Endothelial cell (in vitro differentiated cells): Measurements from ENCODE around the gene EIF4E1B. TPM values are rescaled to one million over a fixed set of nuclear protein-coding genes. Genes with fewer than 3 reads are reported as not detected.

Experiments
- DNase-seq: peaks from one replicate; pipeline ENCODE4 v3.0.0; 2021; ENCODE audit warnings: low spot score
- H3K27ac Mint-ChIP-seq: one replicate; pipeline ENCODE4 v1.8.0; 2021; ENCODE audit warnings: mixed read lengths, inconsistent platforms; ENCODE audit not compliant: unreplicated experiment
- H3K27me3 Mint-ChIP-seq: one replicate; pipeline ENCODE4 v1.8.0; 2021; ENCODE audit warnings: mild to moderate bottlenecking, moderate library complexity, mixed read lengths, inconsistent platforms; ENCODE audit not compliant: unreplicated experiment
- H3K36me3 Mint-ChIP-seq: one replicate; pipeline ENCODE4 v1.8.0; 2021; ENCODE audit warnings: mild to moderate bottlenecking, low read depth, mixed read lengths, inconsistent platforms; ENCODE audit not compliant: unreplicated experiment
- H3K4me1 Mint-ChIP-seq: one replicate; pipeline ENCODE4 v1.8.0; 2021; ENCODE audit warnings: mild to moderate bottlenecking, mixed read lengths, inconsistent platforms; ENCODE audit not compliant: unreplicated experiment
- H3K4me3 Mint-ChIP-seq: one replicate; pipeline ENCODE4 v1.8.0; 2021; ENCODE audit warnings: mild to moderate bottlenecking, mixed read lengths, inconsistent platforms; ENCODE audit not compliant: unreplicated experiment
- H3K9me3 Mint-ChIP-seq: one replicate; pipeline ENCODE4 v1.8.0; 2021; ENCODE audit warnings: mixed read lengths, inconsistent platforms; ENCODE audit not compliant: unreplicated experiment
- total RNA-seq: library from RNA; stranded (reverse); fragmentation: NEBNext Ultra II Directional; extraction: Animal tissue kit (Norgen Biotek cat#: 25700); gene quantifications from one replicate; pipeline ENCODE4 v1.2.1, GENCODE V29; 2021; ENCODE audit not compliant: unreplicated experiment
- TF ChIP-seq, protein P1 (sequence below): fragments of 200-600 bp; sonication (generic); IDR thresholded peaks from one replicate; pipeline ENCODE4 v1.5.0; 2021; ENCODE audit warnings: antibody characterized with exemption; ENCODE audit not compliant: unreplicated experiment

The EIF4E1B gene
- total RNA-seq, 1 donor from 2014 or later = 0.54 TPM

DNA sequence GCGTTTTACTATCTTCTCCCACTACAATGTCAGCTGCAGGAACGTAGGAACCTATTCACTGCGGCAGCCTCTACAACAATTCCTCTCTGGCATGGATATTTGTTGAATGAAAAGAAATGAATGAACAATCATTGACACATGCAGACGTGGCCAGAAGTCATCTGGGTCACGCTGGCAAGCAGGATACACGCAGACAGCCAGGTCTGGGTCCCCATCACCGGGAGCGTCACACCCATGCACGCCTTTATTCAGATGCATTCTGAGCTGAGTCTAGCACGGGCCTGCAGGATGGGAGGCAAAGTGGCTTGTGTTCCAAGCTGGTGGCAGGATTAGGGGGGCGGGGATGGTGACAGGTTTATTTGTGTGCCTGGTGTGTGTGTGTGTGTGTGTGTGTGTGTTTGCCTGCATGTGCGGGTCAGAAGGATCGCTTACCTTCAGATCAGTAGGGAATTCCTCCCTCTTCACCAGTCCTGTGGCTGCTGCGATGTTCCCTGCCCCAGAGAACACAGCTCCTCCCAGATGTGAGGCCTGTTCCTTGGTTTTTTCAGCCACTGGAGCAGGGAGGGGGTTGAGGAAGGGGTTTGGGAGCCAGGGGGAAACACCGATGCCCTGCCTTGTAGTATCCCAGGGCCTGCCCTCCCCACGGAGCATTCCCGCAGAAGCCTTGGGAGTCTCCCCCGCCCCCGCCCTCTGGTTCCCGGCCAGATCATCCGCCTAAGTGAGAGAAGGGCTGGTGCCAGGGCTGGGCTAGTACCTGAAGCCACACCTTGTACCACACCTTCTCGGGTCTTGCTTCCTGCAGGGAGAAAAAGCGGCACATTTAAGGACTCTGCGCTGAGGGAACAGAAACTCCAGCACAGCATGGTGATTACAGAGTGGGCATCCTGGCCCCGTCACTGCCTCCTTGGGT lies 4.3 kb upstream of the EIF4E1B start:
- H3K4me3 Mint-ChIP-seq = no peak overlapping the region
- DNase-seq = no peak

DNA sequence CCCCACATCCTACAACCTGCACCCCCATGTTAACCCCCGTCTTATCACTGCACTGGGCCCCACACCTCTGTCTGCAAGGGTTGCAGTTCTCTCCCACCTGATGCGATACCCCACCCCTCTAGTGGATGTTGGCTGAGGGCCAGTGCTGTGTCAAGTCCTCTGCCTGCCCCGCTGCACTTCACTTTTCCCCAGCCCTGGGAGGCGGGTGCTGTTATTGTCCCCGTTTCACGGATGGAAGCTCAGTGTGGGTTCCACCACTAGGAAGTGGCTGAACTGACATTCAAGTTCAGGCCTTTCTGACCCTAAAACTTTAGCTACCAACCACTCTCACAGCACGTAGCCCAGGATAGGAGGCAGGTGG lies 3.6 kb upstream of the EIF4E1B start:
- TF ChIP-seq, protein P1, sequence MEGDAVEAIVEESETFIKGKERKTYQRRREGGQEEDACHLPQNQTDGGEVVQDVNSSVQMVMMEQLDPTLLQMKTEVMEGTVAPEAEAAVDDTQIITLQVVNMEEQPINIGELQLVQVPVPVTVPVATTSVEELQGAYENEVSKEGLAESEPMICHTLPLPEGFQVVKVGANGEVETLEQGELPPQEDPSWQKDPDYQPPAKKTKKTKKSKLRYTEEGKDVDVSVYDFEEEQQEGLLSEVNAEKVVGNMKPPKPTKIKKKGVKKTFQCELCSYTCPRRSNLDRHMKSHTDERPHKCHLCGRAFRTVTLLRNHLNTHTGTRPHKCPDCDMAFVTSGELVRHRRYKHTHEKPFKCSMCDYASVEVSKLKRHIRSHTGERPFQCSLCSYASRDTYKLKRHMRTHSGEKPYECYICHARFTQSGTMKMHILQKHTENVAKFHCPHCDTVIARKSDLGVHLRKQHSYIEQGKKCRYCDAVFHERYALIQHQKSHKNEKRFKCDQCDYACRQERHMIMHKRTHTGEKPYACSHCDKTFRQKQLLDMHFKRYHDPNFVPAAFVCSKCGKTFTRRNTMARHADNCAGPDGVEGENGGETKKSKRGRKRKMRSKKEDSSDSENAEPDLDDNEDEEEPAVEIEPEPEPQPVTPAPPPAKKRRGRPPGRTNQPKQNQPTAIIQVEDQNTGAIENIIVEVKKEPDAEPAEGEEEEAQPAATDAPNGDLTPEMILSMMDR = no peak
- no peaks in the 10 kb centered on the region for H3K36me3 Mint-ChIP-seq
- H3K27ac Mint-ChIP-seq = no peak overlapping the region
- no peaks in the 10 kb centered on the region for H3K9me3 Mint-ChIP-seq
- no peak for DNase-seq
- peaks cover 16% of the 10 kb centered on the region for H3K27me3 Mint-ChIP-seq
- peaks cover 12% of the 10 kb centered on the region for H3K4me1 Mint-ChIP-seq
- H3K4me3 Mint-ChIP-seq = no peak overlapping the region

More for the DNA sequence above, 4.3 kb upstream of the EIF4E1B start:
- no peaks in the 10 kb centered on the region for H3K36me3 Mint-ChIP-seq
- peaks cover 10% of the 10 kb centered on the region for H3K4me1 Mint-ChIP-seq
- no peaks in the 10 kb centered on the region for H3K9me3 Mint-ChIP-seq
- TF ChIP-seq, protein P1 = no peak
- H3K27ac Mint-ChIP-seq = no peak overlapping the region
- peaks cover 16% of the 10 kb centered on the region for H3K27me3 Mint-ChIP-seq

DNA sequence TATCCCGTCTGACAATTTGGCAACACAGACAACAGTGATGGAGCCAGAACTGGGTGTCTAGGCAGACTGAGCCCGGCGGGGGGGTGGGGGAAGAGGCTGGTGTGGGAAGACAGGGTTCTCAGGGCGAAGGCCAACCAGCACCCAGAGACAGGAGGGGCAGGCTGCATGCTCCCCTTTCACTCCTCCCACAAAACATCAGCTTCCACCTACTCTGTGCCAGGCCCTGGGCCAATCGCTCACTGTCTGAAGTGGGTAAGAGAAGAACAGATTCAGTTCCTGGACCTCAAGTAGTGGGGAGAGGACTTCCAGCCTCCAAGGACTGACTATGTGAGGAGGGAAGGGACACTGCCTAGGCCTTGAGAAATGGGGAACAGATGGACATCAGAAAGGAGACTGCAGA lies 2.9 kb upstream of the EIF4E1B start:
- peaks cover 14% of the 10 kb centered on the region for H3K27me3 Mint-ChIP-seq

DNA sequence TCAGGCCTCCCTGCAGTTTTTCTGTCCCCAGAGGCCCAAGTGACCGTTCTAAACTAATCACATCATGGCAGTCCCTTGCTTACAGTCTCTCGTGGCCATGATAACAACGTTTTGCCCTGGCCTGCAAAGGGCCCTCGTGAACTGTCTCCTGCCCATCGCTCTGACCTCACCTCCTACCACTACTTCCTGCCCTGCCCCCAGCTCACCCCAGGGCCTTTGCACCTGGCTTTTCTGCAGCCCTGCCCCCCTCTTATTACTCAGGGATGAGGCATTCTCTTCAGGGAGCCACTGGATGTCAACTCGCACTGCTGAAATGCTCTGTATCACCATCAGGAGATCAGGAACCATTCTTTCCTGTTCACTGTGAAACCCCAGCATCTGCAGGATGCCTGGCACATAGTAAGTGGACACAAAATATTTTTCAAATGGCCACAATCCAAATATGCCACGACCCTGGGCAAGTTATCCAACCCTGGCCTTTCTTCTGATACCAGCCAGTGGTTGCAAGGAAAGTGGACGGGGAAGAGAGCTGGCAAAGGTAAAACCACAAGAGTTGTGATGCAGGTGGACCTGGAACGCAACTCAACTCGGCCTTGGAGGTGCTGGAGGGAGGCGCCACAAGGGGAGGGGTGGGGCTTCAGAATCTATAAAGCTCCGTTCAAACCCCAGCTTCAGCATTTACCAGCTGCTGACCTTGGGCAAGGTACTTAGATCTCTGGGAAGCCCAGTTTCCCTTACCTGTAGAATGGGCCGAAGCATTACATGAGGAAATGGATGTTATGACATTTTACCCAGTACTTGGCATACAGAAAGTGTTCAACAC lies 1.9 kb upstream of the EIF4E1B start:
- Mint-ChIP-seq H3K27ac (no peak overlapping the region), H3K27me3 (peaks cover 13% of the 10 kb centered on the region), H3K4me3 (peak overlapping the region; percentile 62), H3K4me1 (peaks cover 12% of the 10 kb centered on the region), H3K9me3 (no peaks in the 10 kb centered on the region), H3K36me3 (no peaks in the 10 kb centered on the region)
- TF ChIP-seq, protein P1 = no peak
- DNase-seq = no peak

More for the DNA sequence above, 2.9 kb upstream of the EIF4E1B start:
- Mint-ChIP-seq H3K36me3 (no peaks in the 10 kb centered on the region), H3K4me1 (peaks cover 12% of the 10 kb centered on the region), H3K9me3 (no peaks in the 10 kb centered on the region), H3K4me3 (no peak overlapping the region), H3K27ac (no peak overlapping the region)
- no peak for DNase-seq
- TF ChIP-seq, protein P1 = no peak
